ENCODE measurements around the gene MYO1B.

DNA sequence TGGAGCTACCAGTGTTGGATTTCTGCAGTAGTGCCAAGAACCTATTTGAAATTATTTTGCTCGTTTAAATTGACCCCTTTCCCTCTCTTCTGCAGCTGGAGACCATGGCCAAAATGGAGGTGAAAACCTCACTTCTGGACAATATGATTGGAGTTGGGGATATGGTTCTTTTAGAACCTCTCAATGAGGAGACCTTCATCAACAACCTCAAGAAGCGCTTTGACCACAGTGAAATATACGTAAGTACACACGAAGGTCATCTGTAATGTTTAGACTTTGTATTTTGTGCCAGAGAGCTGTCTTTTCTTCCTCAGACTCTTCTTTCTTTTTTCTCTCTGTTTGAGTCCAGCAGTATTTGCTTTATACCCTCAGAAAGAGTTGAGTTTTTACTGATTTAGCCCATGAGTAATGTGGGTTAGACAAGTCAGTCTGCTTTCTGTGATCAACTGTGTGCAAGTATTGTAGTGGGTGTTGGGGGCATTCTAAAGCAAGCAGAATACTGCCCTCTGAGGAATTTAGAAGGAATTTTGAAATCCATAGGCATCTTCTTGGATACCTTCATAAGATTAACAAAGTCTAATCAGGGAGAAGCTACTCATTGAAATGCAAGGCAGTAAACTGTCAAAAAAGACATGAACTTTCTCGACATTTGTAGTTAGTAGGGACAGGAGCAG is 31.7 kb downstream of the MYO1B start:
- no peak for TF ChIP-seq ZNF274 (IDR thresholded peaks at IDR 0.05; ENCODE audit: low read depth, low read length)
- TF ChIP-seq YY1 (IDR thresholded peaks at IDR 0.05; ENCODE audit: insufficient read depth, insufficient read length): no peak
